ENCODE results near the gene IDI2.

The IDI2 gene

DNA sequence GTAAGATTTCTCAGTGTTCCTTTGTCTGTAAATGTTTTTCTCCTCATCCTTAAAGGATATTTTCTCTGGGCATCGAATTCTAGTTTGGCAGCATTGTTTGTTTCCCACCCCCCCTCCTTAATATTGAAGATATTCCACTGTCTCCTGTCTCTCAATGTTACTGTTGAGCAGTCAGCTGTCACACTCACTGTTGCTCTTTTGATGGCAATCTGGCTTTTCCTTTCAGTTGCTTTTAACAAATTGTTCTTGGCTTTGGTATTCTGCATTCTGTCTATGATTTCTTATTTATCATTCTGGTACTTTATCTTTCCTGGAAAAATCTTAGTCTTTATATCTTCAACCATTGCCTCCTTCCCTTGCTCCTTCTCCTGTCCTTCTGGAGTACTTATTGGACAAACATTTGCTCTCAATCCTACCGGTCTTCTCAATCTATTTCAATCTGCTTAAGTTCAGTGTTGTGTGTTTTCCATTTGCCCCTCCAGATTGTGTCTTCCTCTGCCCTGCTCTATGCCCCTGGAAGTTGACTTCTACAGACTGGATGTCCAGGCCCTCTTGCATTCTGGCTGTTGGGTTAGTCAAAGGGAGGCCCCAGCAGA lies 46.7 kb downstream of the IDI2 start:
- Histone ChIP-seq H3K27me3 (ENCODE audit: insufficient read depth, low read length) (no peaks in the 10 kb centered on the region), H3K9me3 (ENCODE audit: low read length) (peaks cover 19% of the 10 kb centered on the region), H3K9me2 (ENCODE audit: low read depth, low read length) (no peaks in the 10 kb centered on the region), H2AFZ (ENCODE audit: low read length) (no peak overlapping the region), H3K9ac (ENCODE audit: low read length) (no peak overlapping the region), H3K27ac (ENCODE audit: low read depth, low read length, poor library complexity, severe bottlenecking) (no peak overlapping the region), H3K79me2 (ENCODE audit: insufficient read depth, low read length) (no peaks in the 10 kb centered on the region), H3K4me1 (ENCODE audit: insufficient read depth, low read length, severe bottlenecking) (peaks cover 6% of the 10 kb centered on the region), H3F3A (ENCODE audit: insufficient read depth, low read length) (no peaks in the 10 kb centered on the region), H4K20me1 (ENCODE audit: insufficient read depth, low read length) (no peaks in the 10 kb centered on the region), H3K4me3 (ENCODE audit: low read depth, low read length, poor library complexity, severe bottlenecking) (no peak overlapping the region), H3K36me3 (ENCODE audit: insufficient read depth, low read length) (peaks cover 4% of the 10 kb centered on the region; the same call in 1 of the 2 replicates), H3K4me2 (ENCODE audit: low read length) (no peak overlapping the region)
- TF ChIP-seq EZH2 (IDR thresholded peaks at IDR 0.05; ENCODE audit: borderline replicate concordance, low read length): no peak
- TF ChIP-seq, protein P1, sequence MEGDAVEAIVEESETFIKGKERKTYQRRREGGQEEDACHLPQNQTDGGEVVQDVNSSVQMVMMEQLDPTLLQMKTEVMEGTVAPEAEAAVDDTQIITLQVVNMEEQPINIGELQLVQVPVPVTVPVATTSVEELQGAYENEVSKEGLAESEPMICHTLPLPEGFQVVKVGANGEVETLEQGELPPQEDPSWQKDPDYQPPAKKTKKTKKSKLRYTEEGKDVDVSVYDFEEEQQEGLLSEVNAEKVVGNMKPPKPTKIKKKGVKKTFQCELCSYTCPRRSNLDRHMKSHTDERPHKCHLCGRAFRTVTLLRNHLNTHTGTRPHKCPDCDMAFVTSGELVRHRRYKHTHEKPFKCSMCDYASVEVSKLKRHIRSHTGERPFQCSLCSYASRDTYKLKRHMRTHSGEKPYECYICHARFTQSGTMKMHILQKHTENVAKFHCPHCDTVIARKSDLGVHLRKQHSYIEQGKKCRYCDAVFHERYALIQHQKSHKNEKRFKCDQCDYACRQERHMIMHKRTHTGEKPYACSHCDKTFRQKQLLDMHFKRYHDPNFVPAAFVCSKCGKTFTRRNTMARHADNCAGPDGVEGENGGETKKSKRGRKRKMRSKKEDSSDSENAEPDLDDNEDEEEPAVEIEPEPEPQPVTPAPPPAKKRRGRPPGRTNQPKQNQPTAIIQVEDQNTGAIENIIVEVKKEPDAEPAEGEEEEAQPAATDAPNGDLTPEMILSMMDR (IDR thresholded peaks at IDR 0.05; ENCODE audit: low read length): no peak

DNA sequence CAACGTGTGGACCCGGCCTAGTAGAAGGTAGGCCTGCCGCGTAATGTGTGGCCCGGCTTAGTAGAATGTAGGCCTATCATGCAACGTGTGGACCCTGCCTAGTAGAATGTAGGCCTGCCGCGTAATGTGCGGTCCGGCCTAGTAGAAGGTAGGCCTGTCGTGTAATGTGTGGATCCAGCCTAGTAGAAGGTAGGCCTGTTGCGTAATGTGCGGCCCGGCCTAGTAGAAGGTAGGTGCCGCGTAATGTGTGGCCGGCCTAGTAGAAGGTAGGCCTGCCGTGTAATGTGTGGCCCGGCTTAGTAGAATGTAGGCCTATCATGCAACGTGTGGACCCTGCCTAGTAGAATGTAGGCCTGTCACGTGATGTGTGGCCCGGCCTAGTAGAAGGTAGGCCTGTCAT lies 49.3 kb downstream of the IDI2 start:
- TF ChIP-seq EZH2 (IDR thresholded peaks at IDR 0.05; ENCODE audit: borderline replicate concordance, low read length): no peak
- TF ChIP-seq, protein P1 (IDR thresholded peaks at IDR 0.05; ENCODE audit: low read length): no peak
- Histone ChIP-seq H3K27ac (ENCODE audit: low read depth, low read length, poor library complexity, severe bottlenecking) (no peak overlapping the region), H3K4me2 (ENCODE audit: low read length) (no peak overlapping the region), H3K9me2 (ENCODE audit: low read depth, low read length) (no peaks in the 10 kb centered on the region), H3K4me3 (ENCODE audit: low read depth, low read length, poor library complexity, severe bottlenecking) (no peak overlapping the region), H3K9ac (ENCODE audit: low read length) (no peak overlapping the region), H2AFZ (ENCODE audit: low read length) (no peak overlapping the region), H3K4me1 (ENCODE audit: insufficient read depth, low read length, severe bottlenecking) (peaks cover 14% of the 10 kb centered on the region), H3K9me3 (ENCODE audit: low read length) (peaks cover 19% of the 10 kb centered on the region), H3K36me3 (ENCODE audit: insufficient read depth, low read length) (peaks cover 4% of the 10 kb centered on the region; the same call in 1 of the 2 replicates), H3F3A (ENCODE audit: insufficient read depth, low read length) (no peaks in the 10 kb centered on the region), H3K27me3 (ENCODE audit: insufficient read depth, low read length) (no peaks in the 10 kb centered on the region), H4K20me1 (ENCODE audit: insufficient read depth, low read length) (no peaks in the 10 kb centered on the region), H3K79me2 (ENCODE audit: insufficient read depth, low read length) (no peaks in the 10 kb centered on the region)

GRCh38 chr10:974785-975074 lies 50.9 kb downstream of the IDI2 start:
- no peaks in the 10 kb centered on the region for H3F3A ChIP-seq (ENCODE audit: insufficient read depth, low read length)
- H2AFZ ChIP-seq (ENCODE audit: low read length): no peak overlapping the region
- H3K9me3 ChIP-seq (ENCODE audit: low read length): peaks cover 8% of the 10 kb centered on the region
- no peaks in the 10 kb centered on the region for H3K79me2 ChIP-seq (ENCODE audit: insufficient read depth, low read length)
- H3K4me2 ChIP-seq (ENCODE audit: low read length): no peak overlapping the region
- H3K4me1 ChIP-seq (ENCODE audit: insufficient read depth, low read length, severe bottlenecking): peaks cover 14% of the 10 kb centered on the region
- H3K36me3 ChIP-seq (ENCODE audit: insufficient read depth, low read length): no peaks in the 10 kb centered on the region; the same call in 1 of the 2 replicates
- H3K9ac ChIP-seq (ENCODE audit: low read length): no peak overlapping the region
- TF ChIP-seq, protein P1 (IDR thresholded peaks at IDR 0.05; ENCODE audit: low read length): no peak
- TF ChIP-seq EZH2 (IDR thresholded peaks at IDR 0.05; ENCODE audit: borderline replicate concordance, low read length): no peak
- no peak overlapping the region for H3K4me3 ChIP-seq (ENCODE audit: low read depth, low read length, poor library complexity, severe bottlenecking)
- no peak overlapping the region for H3K27ac ChIP-seq (ENCODE audit: low read depth, low read length, poor library complexity, severe bottlenecking)
- H3K27me3 ChIP-seq (ENCODE audit: insufficient read depth, low read length): no peaks in the 10 kb centered on the region; the same call in 1 of the 2 replicates
- no peaks in the 10 kb centered on the region for H3K9me2 ChIP-seq (ENCODE audit: low read depth, low read length)
- no peaks in the 10 kb centered on the region for H4K20me1 ChIP-seq (ENCODE audit: insufficient read depth, low read length)
